VCaP (cell line): Measurements from ENCODE around the gene TEDC2.

Experiments
- H3K27ac ChIP-seq: fragments of 450-650 bp; 2 replicates; pipeline ENCODE4 v1.5.1; 2017
- CTCF ChIP-seq: fragments of 450-650 bp; conservative IDR thresholded peaks from 2 replicates; pipeline ENCODE4 v1.5.1; 2017; ENCODE audit warnings: mild to moderate bottlenecking, moderate library complexity

TEDC2 gene

DNA sequence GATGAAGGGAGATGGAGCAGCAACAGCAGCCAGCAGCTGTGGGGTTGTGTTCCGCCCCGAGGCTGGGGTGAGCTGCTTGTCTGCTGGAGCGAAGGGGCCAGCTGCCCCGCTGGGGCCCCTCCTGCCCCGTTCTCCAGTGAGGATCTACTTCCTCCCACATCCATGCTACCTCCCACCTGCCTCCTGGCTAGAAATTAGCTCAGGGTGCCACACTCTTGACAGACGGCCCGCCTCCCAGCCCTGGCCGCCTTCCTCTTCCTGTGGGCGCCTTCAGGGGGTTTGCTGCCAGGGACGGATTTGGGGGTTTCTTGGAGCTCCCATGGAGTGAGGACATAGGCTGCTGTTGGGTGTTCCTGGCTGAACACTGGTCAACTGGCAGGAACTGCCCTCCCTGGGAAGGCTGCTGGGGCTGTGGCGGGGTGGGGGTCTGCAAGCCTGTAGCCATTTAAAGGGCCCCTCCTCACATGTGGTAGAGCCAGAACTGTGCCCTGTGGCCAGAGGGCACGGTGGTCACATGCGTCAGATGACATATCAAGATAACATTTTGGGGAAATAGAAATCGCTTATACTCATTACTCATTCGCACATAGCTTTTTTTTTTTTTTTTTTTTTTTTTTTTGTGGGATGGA, 28.1 kb downstream of the TEDC2 start:
- H3K27ac ChIP-seq: no peak overlapping the region
- no peak for TF ChIP-seq CTCF

- H3K27ac ChIP-seq: no peak overlapping the region
- no peak for TF ChIP-seq CTCF
Observed at GRCh38 chr16:2489581-2489980, 29.7 kb downstream of the TEDC2 start.

- no peak for TF ChIP-seq CTCF
- H3K27ac ChIP-seq: no peak overlapping the region
Observed at GRCh38 chr16:2490190-2491105, 30.5 kb downstream of the TEDC2 start.

DNA sequence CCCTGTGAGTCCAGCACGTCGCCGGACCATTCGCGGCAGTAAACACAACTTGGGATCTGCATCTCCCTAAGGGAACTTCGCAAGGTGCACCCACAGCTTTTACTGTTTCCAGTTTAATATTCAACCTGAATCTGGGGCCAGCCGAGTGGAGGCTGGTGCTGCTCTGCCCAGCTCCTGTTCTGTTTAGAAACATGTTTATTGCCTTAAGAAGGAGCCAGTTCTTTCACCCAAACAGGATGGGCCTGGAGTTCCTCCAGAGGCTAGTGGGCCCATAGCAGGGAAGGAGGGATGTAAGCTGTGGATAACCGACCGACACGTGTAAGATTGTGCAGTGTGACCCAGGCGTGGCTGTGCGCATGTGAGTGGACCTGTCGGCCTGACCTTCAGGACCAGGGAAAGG, 32.4 kb downstream of the TEDC2 start:
- no peak overlapping the region for H3K27ac ChIP-seq
- TF ChIP-seq CTCF: no peak

- H3K27ac ChIP-seq: no peak overlapping the region
- no peak for TF ChIP-seq CTCF
Observed at GRCh38 chr16:2493605-2494004, 33.7 kb downstream of the TEDC2 start.

GRCh38 chr16:2494616-2495015, 34.7 kb downstream of the TEDC2 start:
- H3K27ac ChIP-seq: no peak overlapping the region
- no peak for TF ChIP-seq CTCF

- no peak overlapping the region for H3K27ac ChIP-seq
- TF ChIP-seq CTCF: no peak
Observed at GRCh38 chr16:2495041-2495440, 35.1 kb downstream of the TEDC2 start.
